CD4-positive, alpha-beta T cell (primary cell): ENCODE measurements around the gene TCERG1. TPM values are rescaled to one million over a fixed set of nuclear protein-coding genes. Genes with fewer than 3 reads are reported as not detected.

Source experiments
- ATAC-seq: fragments of 200-7000 bp; cut with Tn5 transposase; one replicate; pipeline ENCODE4 v1.10.0; 2022; ENCODE audit warnings: mild to moderate bottlenecking; ENCODE audit not compliant: poor library complexity
- CTCF ChIA-PET: fragments of 350-600 bp; sonication (Branson Sonifier 250); formaldehyde crosslinking; loops from one replicate; lab custom pipeline; 2021; ENCODE audit warnings: antibody characterized with exemption, inconsistent platforms; lab: Charles Lee
- POLR2A ChIA-PET: fragments of 350-600 bp; sonication (Branson Sonifier 250); formaldehyde crosslinking; loops from one replicate; lab custom pipeline; 2021; ENCODE audit warnings: antibody characterized with exemption, inconsistent platforms; lab: Charles Lee
- DNase-seq, 14 experiments: peaks; one replicate each; pipeline ENCODE4 v3.0.0-alpha.2; 2013 to 2020; ENCODE audit warnings: mixed read lengths in 2 of 14
- H3K27ac ChIP-seq, 2 donors: one replicate each; pipeline versions ENCODE4 v1.5.1 to v1.7.0; 2013; ENCODE audit warnings: low read length in 2 of 2, low read depth in 1 of 2, mild to moderate bottlenecking in 1 of 2
- H3K27me3 ChIP-seq, 2 experiments: 1 replicate in 1 of 2; 2 replicates in 1 of 2; pipeline versions ENCODE4 v1.6.1 to v1.7.0; 2013; ENCODE audit warnings: low read length in 2 of 2, control low read depth in 1 of 2, mild to moderate bottlenecking in 1 of 2, moderate library complexity in 1 of 2; ENCODE audit not compliant: insufficient read depth in 2 of 2, control insufficient read depth in 1 of 2
- H3K36me3 ChIP-seq: one replicate; pipeline ENCODE4 v1.6.1; 2013; ENCODE audit warnings: low read length, control low read depth; ENCODE audit not compliant: insufficient read depth
- H3K4me1 ChIP-seq: one replicate; pipeline ENCODE4 v1.6.1; 2013; ENCODE audit warnings: low read length, control low read depth; ENCODE audit not compliant: insufficient read depth
- H3K4me3 ChIP-seq: one replicate; pipeline ENCODE4 v1.5.1; 2013; ENCODE audit warnings: mild to moderate bottlenecking, low read length, moderate library complexity
- H3K9me3 ChIP-seq, 2 experiments: 1 replicate in 1 of 2; 2 replicates in 1 of 2; pipeline versions ENCODE4 v1.6.1 to v1.7.0; 2013; ENCODE audit warnings: low read length in 2 of 2, mild to moderate bottlenecking in 2 of 2, control low read depth in 1 of 2, moderate library complexity in 1 of 2; ENCODE audit not compliant: control insufficient read depth in 1 of 2, insufficient read depth in 1 of 2
- H3K27ac Mint-ChIP-seq: one replicate; pipeline ENCODE4 v1.8.0; 2020; ENCODE audit warnings: mixed read lengths
- H3K27me3 Mint-ChIP-seq: one replicate; pipeline ENCODE4 v1.8.0; 2021; ENCODE audit warnings: mixed read lengths
- H3K36me3 Mint-ChIP-seq: one replicate; pipeline ENCODE4 v1.8.0; 2021; ENCODE audit warnings: low read depth, mixed read lengths
- H3K4me1 Mint-ChIP-seq: one replicate; pipeline ENCODE4 v1.8.0; 2021; ENCODE audit warnings: low read depth, mixed read lengths
- H3K4me3 Mint-ChIP-seq: one replicate; pipeline ENCODE4 v1.8.0; 2020; ENCODE audit warnings: mild to moderate bottlenecking, mixed read lengths
- H3K9me3 Mint-ChIP-seq: one replicate; pipeline ENCODE4 v1.8.0; 2020; ENCODE audit warnings: mixed read lengths
- intact Hi-C, 2 experiments: fragments of 100-400 bp; cut with DNase I in 1 of 2; cut with micrococcal nuclease in 1 of 2; formaldehyde crosslinking; loops; one replicate each; pipeline versions ENCODE4 v1.15.1 to v1.9.0; 2023 to 2025; cut with DNase I, micrococcal nuclease
- total RNA-seq, 174 experiments: library from RNA in 2 of 174; stranded (reverse) in 2 of 174; gene quantifications; one replicate each; pipeline ENCODE4 v1.2.3 and lab custom pipeline; 2021 to 2026
- TF ChIP-seq, protein P1 (sequence below): fragments of 200-600 bp; IDR thresholded peaks from one replicate; pipeline ENCODE4 v1.8.0; 2022; ENCODE audit warnings: antibody characterized with exemption, mild to moderate bottlenecking

Gene TCERG1
- total RNA-seq, 2 experiments from 2014 or later, result 88.0 to 88.7 TPM

GRCh38 chr5:146440870-146441495 is 6.2 kb upstream of the TCERG1 start:
- no peaks in the 10 kb centered on the region for H3K4me1 Mint-ChIP-seq
- no peaks in the 10 kb centered on the region for H3K9me3 ChIP-seq
- POLR2A ChIA-PET, result no interaction called here
- no peak overlapping the region for H3K27ac ChIP-seq
- intact Hi-C loops, result no loop called here
- peaks cover 13 to 21% of the 10 kb centered on the region in 2 experiments for H3K27me3 ChIP-seq
- no peaks in the 10 kb centered on the region for H3K36me3 Mint-ChIP-seq
- no peaks in the 10 kb centered on the region for H3K36me3 ChIP-seq
- no peaks in the 10 kb centered on the region for H3K4me1 ChIP-seq
- no peak for DNase-seq
- TF ChIP-seq, protein P1, sequence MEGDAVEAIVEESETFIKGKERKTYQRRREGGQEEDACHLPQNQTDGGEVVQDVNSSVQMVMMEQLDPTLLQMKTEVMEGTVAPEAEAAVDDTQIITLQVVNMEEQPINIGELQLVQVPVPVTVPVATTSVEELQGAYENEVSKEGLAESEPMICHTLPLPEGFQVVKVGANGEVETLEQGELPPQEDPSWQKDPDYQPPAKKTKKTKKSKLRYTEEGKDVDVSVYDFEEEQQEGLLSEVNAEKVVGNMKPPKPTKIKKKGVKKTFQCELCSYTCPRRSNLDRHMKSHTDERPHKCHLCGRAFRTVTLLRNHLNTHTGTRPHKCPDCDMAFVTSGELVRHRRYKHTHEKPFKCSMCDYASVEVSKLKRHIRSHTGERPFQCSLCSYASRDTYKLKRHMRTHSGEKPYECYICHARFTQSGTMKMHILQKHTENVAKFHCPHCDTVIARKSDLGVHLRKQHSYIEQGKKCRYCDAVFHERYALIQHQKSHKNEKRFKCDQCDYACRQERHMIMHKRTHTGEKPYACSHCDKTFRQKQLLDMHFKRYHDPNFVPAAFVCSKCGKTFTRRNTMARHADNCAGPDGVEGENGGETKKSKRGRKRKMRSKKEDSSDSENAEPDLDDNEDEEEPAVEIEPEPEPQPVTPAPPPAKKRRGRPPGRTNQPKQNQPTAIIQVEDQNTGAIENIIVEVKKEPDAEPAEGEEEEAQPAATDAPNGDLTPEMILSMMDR, result no peak
- no peak overlapping the region for H3K4me3 Mint-ChIP-seq
- H3K27me3 Mint-ChIP-seq, result peaks cover 46% of the 10 kb centered on the region
- CTCF ChIA-PET, result no interaction called here
- no peak overlapping the region for H3K27ac Mint-ChIP-seq
- no peak overlapping the region for H3K4me3 ChIP-seq
- no peak for ATAC-seq
- H3K9me3 Mint-ChIP-seq, result no peaks in the 10 kb centered on the region

DNA sequence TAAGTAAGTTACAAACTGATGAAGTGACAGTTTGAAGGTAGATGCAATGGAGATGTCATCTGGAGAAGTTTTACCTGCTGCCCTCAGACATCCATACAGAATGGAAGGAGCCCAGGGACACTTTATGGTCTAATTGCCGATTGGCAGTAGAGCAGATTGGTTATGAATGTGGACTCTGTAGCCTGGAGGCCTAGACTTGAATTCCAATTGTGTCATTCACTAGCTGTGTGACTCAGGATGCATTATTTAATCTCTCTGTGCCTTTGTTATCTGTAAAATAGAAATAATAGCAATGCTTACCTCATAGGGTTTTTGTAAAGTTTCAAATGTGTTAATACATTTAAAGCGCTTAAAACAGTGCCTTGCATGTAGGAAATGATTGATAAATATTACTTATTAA is 5.2 kb upstream of the TCERG1 start:
- Histone ChIP-seq H3K27ac (no peak overlapping the region), H3K4me3 (no peak overlapping the region), H3K27me3 (peaks cover 9 to 14% of the 10 kb centered on the region in 2 experiments), H3K9me3 (no peaks in the 10 kb centered on the region), H3K4me1 (peaks cover 5% of the 10 kb centered on the region), H3K36me3 (no peaks in the 10 kb centered on the region)
- TF ChIP-seq, protein P1, result no peak
- no peak for ATAC-seq
- H3K4me1 Mint-ChIP-seq, result peaks cover 2% of the 10 kb centered on the region
- no peaks in the 10 kb centered on the region for H3K9me3 Mint-ChIP-seq
- peaks cover 38% of the 10 kb centered on the region for H3K27me3 Mint-ChIP-seq
- H3K4me3 Mint-ChIP-seq, result no peak overlapping the region
- CTCF ChIA-PET, result no interaction called here
- POLR2A ChIA-PET, result no interaction called here
- intact Hi-C loops, result no loop called here
- DNase-seq, result no peak
- no peak overlapping the region for H3K27ac Mint-ChIP-seq
- H3K36me3 Mint-ChIP-seq, result no peaks in the 10 kb centered on the region

GRCh38 chr5:146447734-146448380 is 724 bp downstream of the TCERG1 start:
- CTCF ChIA-PET, result no interaction called here
- DNase-seq, result peak in 4 of 14 experiments; percentile 18 to 34 (median 30)
- ATAC-seq, result peak; percentile 7
- intact Hi-C loops, result loop anchor here (5.0 kb wide), 3 partner anchors 246 to 1934 kb away; partner anchors contain the start of genes RBM27 (in 2 of the 2), FBXO38 (in 1 of the 2) and LARS1 (in 1 of the 2)
- peak overlapping the region; percentile 86 to 96 for H3K27ac ChIP-seq
- H3K36me3 ChIP-seq, result no peaks in the 10 kb centered on the region
- no peaks in the 10 kb centered on the region for H3K9me3 ChIP-seq
- peak overlapping the region; percentile 87 for H3K27ac Mint-ChIP-seq
- H3K4me3 ChIP-seq, result peak overlapping the region; percentile 99
- no peaks in the 10 kb centered on the region for H3K27me3 ChIP-seq
- H3K4me1 Mint-ChIP-seq, result peaks cover 51% of the 10 kb centered on the region
- POLR2A ChIA-PET, result interaction anchor here (1.0 to 1.4 kb wide), 3 partner anchors 13 to 265 kb away, joined by 3 to 7 read pairs (median 5); partner anchors contain the start of gene LARS1
- peaks cover 29% of the 10 kb centered on the region for H3K4me1 ChIP-seq
- no peaks in the 10 kb centered on the region for H3K27me3 Mint-ChIP-seq
- H3K36me3 Mint-ChIP-seq, result peaks cover 12% of the 10 kb centered on the region
- peak overlapping the region; percentile 97 for H3K4me3 Mint-ChIP-seq
- no peaks in the 10 kb centered on the region for H3K9me3 Mint-ChIP-seq
- TF ChIP-seq, protein P1, result no peak
